LHCN-M2 (cell line): ENCODE results near the gene DAZAP2. TPM values are rescaled to one million over a fixed set of nuclear protein-coding genes. Genes with fewer than 3 reads are reported as not detected.

Experiments
- total RNA-seq: library from RNA; depleted of rRNA; stranded (reverse); fragments of >200 nt; gene quantifications from 2 replicates; pipeline ENCODE4 v1.2.3, GENCODE V29; 2014; rRNA removed

DAZAP2 gene
- total RNA-seq, 1 experiment from 2014 or later: 195 TPM

Other genes starting within 250 kb of the DAZAP2 start
- gene SLC11A2, start 212.4 kb upstream of the DAZAP2 start, total RNA-seq: 29.2 and 36.7 TPM in 2 replicates
- gene LETMD1, start 190.5 kb upstream of the DAZAP2 start, total RNA-seq: 24.4 and 32.1 TPM in 2 replicates
- gene CSRNP2, start 155.2 kb upstream of the DAZAP2 start, total RNA-seq: 29.7 and 31.5 TPM in 2 replicates
- gene TFCP2, start 65.7 kb upstream of the DAZAP2 start, total RNA-seq: 7.6 and 9.1 TPM in 2 replicates
- gene POU6F1, start 20.8 kb upstream of the DAZAP2 start, total RNA-seq: 1.2 and 1.8 TPM in 2 replicates
- 16.2 and 23.0 TPM in 2 replicates for gene SMAGP, start 31.6 kb downstream of the DAZAP2 start, total RNA-seq
- gene BIN2, start 85.3 kb downstream of the DAZAP2 start, total RNA-seq: not detected in 2 replicates
- not detected in 2 replicates for gene CELA1, start 107.9 kb downstream of the DAZAP2 start, total RNA-seq
- 0.13 TPM in 1 of 2 replicates, not detected in the other for gene GALNT6, start 152.6 kb downstream of the DAZAP2 start, total RNA-seq
- gene SLC4A8, start 186.0 kb downstream of the DAZAP2 start, total RNA-seq: 2.7 and 3.1 TPM in 2 replicates